IMR-90 (cell line): ENCODE measurements around the gene CPAMD8. TPM values are rescaled to one million over a fixed set of nuclear protein-coding genes. Genes with fewer than 3 reads are reported as not detected.

ENCODE experiments used
- ATAC-seq: fragments of 200-7000 bp; cut with Tn5 transposase; 2 replicates; pipeline ENCODE4 v1.9.1; 2020; ENCODE audit warnings: low read depth, mild to moderate bottlenecking, moderate library complexity
- BruUV-seq: library from RNA; stranded (reverse); fragments of 400-500 nt; replicated peaks from 2 replicates; lab custom pipeline; 2021; lab: Mats Ljungman, UMichigan
- CTCF ChIA-PET: fragments of 300-600 bp; formaldehyde crosslinking; extraction: SDS; loops from one replicate; lab custom pipeline; 2021; ENCODE audit warnings: antibody characterized with exemption; lab: Yijun Ruan, JAX
- POLR2A ChIA-PET: fragments of 300-600 bp; sonication (Branson Sonifier 250); formaldehyde crosslinking; loops from one replicate; lab custom pipeline; 2022; ENCODE audit warnings: antibody characterized with exemption; ENCODE audit not compliant: unreplicated experiment; lab: Charles Lee
- DNase-seq: peaks from one replicate; pipeline ENCODE4 v3.0.0; 2013
- H2AFZ ChIP-seq: replicated peaks from 2 replicates; pipeline ENCODE3; 2013; ENCODE audit warnings: low read length, mild to moderate bottlenecking; ENCODE audit not compliant: poor library complexity
- H2AK5ac ChIP-seq: 2 replicates; pipeline ENCODE4 v1.6.1; 2013; ENCODE audit warnings: low read depth, low read length, inconsistent platforms
- H2AK9ac ChIP-seq: replicated peaks from 2 replicates; pipeline ENCODE3; 2013; ENCODE audit warnings: mild to moderate bottlenecking, low read depth, low read length, moderate library complexity; ENCODE audit not compliant: poor library complexity
- H2BK120ac ChIP-seq: 2 replicates; pipeline ENCODE4 v1.6.1; 2013; ENCODE audit warnings: low read depth, low read length, inconsistent platforms
- H2BK15ac ChIP-seq: 3 replicates; pipeline ENCODE4 v1.6.1; 2013; ENCODE audit warnings: low read depth, low read length, inconsistent platforms
- H2BK20ac ChIP-seq: 2 replicates; pipeline ENCODE4 v1.6.1; 2013; ENCODE audit warnings: low read depth, mild to moderate bottlenecking, inconsistent platforms, low read length, moderate library complexity
- H2BK5ac ChIP-seq: 2 replicates; pipeline ENCODE4 v1.6.1; 2013; ENCODE audit warnings: mild to moderate bottlenecking, low read depth, low read length, inconsistent platforms; ENCODE audit not compliant: poor library complexity, severe bottlenecking
- H3K14ac ChIP-seq: replicated peaks from 2 replicates; pipeline ENCODE4 v1.6.1; 2013; ENCODE audit warnings: low read depth, low read length, inconsistent platforms
- H3K18ac ChIP-seq: 2 replicates; pipeline ENCODE4 v1.6.1; 2013; ENCODE audit warnings: low read depth, low read length, control low read depth
- H3K23ac ChIP-seq: 2 replicates; pipeline ENCODE4 v1.6.1; 2013; ENCODE audit warnings: low read depth, low read length, inconsistent platforms
- H3K27ac ChIP-seq: 2 replicates; pipeline ENCODE4 v1.5.1; 2013; ENCODE audit warnings: mild to moderate bottlenecking, control low read depth, low read length; ENCODE audit not compliant: insufficient read depth
- H3K27me3 ChIP-seq: 2 replicates; pipeline ENCODE4 v1.6.1; 2013; ENCODE audit warnings: low read length; ENCODE audit not compliant: control insufficient read depth, insufficient read depth
- H3K36me3 ChIP-seq: 2 replicates; pipeline ENCODE4 v1.6.1; 2013; ENCODE audit warnings: low read length, mixed read lengths; ENCODE audit not compliant: control insufficient read depth, insufficient read depth
- H3K4ac ChIP-seq: 2 replicates; pipeline ENCODE4 v1.6.1; 2013; ENCODE audit warnings: low read depth, low read length, inconsistent platforms
- H3K4me1 ChIP-seq: 2 replicates; pipeline ENCODE4 v1.6.1; 2013; ENCODE audit warnings: low read length, mixed read lengths; ENCODE audit not compliant: control insufficient read depth, insufficient read depth
- H3K4me2 ChIP-seq: 2 replicates; pipeline ENCODE4 v1.6.1; 2013; ENCODE audit warnings: low read depth, mild to moderate bottlenecking, control low read depth, low read length, moderate library complexity
- H3K4me3 ChIP-seq: 2 replicates; pipeline ENCODE4 v1.5.1; 2013; ENCODE audit warnings: low read depth, mild to moderate bottlenecking, control low read depth, low read length, moderate library complexity; ENCODE audit not compliant: insufficient read depth
- H3K56ac ChIP-seq: 2 replicates; pipeline ENCODE4 v1.6.1; 2013; ENCODE audit warnings: low read length, inconsistent platforms; ENCODE audit not compliant: insufficient read depth; ENCODE audit errors: extremely low read depth
- H3K79me1 ChIP-seq, 2 experiments: 2 replicates each; pipeline ENCODE4 v1.6.1; 2013; ENCODE audit warnings: low read length in 2 of 2, inconsistent platforms in 1 of 2, low read depth in 1 of 2
- H3K9ac ChIP-seq: 2 replicates; pipeline ENCODE4 v1.6.1; 2013; ENCODE audit warnings: low read depth, low read length, control low read depth
- H3K9me1 ChIP-seq: 2 replicates; pipeline ENCODE4 v1.6.1; 2013; ENCODE audit warnings: low read length, inconsistent platforms; ENCODE audit not compliant: insufficient read depth
- H3K9me3 ChIP-seq: 2 replicates; pipeline ENCODE4 v1.6.1; 2013; ENCODE audit warnings: low read length; ENCODE audit not compliant: control insufficient read depth, insufficient read depth
- H4K20me1 ChIP-seq: 2 replicates; pipeline ENCODE4 v1.6.1; 2013; ENCODE audit warnings: low read length, inconsistent platforms; ENCODE audit not compliant: insufficient read depth
- H4K5ac ChIP-seq: 2 replicates; pipeline ENCODE4 v1.6.1; 2013; ENCODE audit warnings: mild to moderate bottlenecking, low read depth, low read length, control low read depth
- H4K8ac ChIP-seq, 2 experiments: 2 replicates each; pipeline ENCODE4 v1.6.1; 2013; ENCODE audit warnings: low read depth in 2 of 2, low read length in 2 of 2, control low read depth in 1 of 2, inconsistent platforms in 1 of 2
- H4K91ac ChIP-seq: 2 replicates; pipeline ENCODE4 v1.6.1; 2013; ENCODE audit warnings: low read depth, low read length, inconsistent platforms; ENCODE audit not compliant: insufficient read depth
- BHLHE40 ChIP-seq: fragments of 150-350 bp; IDR thresholded peaks from 2 replicates; pipeline ENCODE4 v1.6.1; 2016; ENCODE audit warnings: mild to moderate bottlenecking, low read depth, low read length
- CEBPB ChIP-seq: IDR thresholded peaks from 2 replicates; pipeline ENCODE4 v1.6.1; 2012; ENCODE audit warnings: low read depth, low read length, improper control_type of control experiment
- CHD1 ChIP-seq: IDR thresholded peaks from 2 replicates; pipeline ENCODE4 v1.6.1; 2012; ENCODE audit warnings: low read depth, low read length, improper control_type of control experiment
- CTCF ChIP-seq: conservative IDR thresholded peaks from 2 replicates; pipeline ENCODE4 v1.5.1; 2012; ENCODE audit warnings: mild to moderate bottlenecking, low read depth, low read length, improper control_type of control experiment
- ELK1 ChIP-seq: fragments of 150-350 bp; IDR thresholded peaks from 2 replicates; pipeline ENCODE4 v1.6.1; 2016; ENCODE audit warnings: low read depth, mild to moderate bottlenecking, low read length, moderate library complexity, borderline replicate concordance
- FOS ChIP-seq: fragments of 150-350 bp; IDR thresholded peaks from 2 replicates; pipeline ENCODE4 v1.6.1; 2016; ENCODE audit warnings: low read depth, low read length
- MAFK ChIP-seq: IDR thresholded peaks from 2 replicates; pipeline ENCODE4 v1.6.1; 2012; ENCODE audit warnings: low read depth, low read length, improper control_type of control experiment
- MAZ ChIP-seq: IDR thresholded peaks from 2 replicates; pipeline ENCODE4 v1.6.1; 2012; ENCODE audit warnings: low read depth, mild to moderate bottlenecking, low read length, improper control_type of control experiment, moderate library complexity, borderline replicate concordance
- MXI1 ChIP-seq: IDR thresholded peaks from 2 replicates; pipeline ENCODE4 v1.6.1; 2012; ENCODE audit warnings: low read depth, mild to moderate bottlenecking, low read length, moderate library complexity, borderline replicate concordance
- NFE2L2 ChIP-seq: fragments of 150-350 bp; IDR thresholded peaks from 2 replicates; pipeline ENCODE4 v1.6.1; 2016; ENCODE audit warnings: low read depth, mild to moderate bottlenecking, low read length
- POLR2A ChIP-seq: IDR thresholded peaks from 2 replicates; pipeline ENCODE4 v1.6.1; 2012; ENCODE audit warnings: mild to moderate bottlenecking, low read depth, low read length
- RAD21 ChIP-seq: IDR thresholded peaks from 2 replicates; pipeline ENCODE4 v1.6.1; 2012; ENCODE audit warnings: low read length, improper control_type of control experiment
- RCOR1 ChIP-seq: IDR thresholded peaks from 2 replicates; pipeline ENCODE4 v1.6.1; 2012; ENCODE audit warnings: mild to moderate bottlenecking, low read length, improper control_type of control experiment; ENCODE audit not compliant: insufficient replicate concordance
- RFX5 ChIP-seq: IDR thresholded peaks from 2 replicates; pipeline ENCODE4 v1.8.0; 2012; ENCODE audit warnings: low read depth, mild to moderate bottlenecking, low read length, moderate library complexity
- SMC3 ChIP-seq: fragments of 150-350 bp; IDR thresholded peaks from 2 replicates; pipeline ENCODE4 v1.6.1; 2016; ENCODE audit warnings: low read depth, mild to moderate bottlenecking, antibody characterized with exemption, low read length, moderate library complexity
- USF2 ChIP-seq: fragments of 150-350 bp; IDR thresholded peaks from 2 replicates; pipeline ENCODE4 v1.6.1; 2017; ENCODE audit warnings: mild to moderate bottlenecking, antibody characterized with exemption, low read length, low read depth
- WGBS, 2 experiments: methylation state at CpG; one replicate each; pipeline versions ENCODE4 v1.1.5 to v1.1.7; 2013; ENCODE audit warnings: missing lambda C conversion rate in 2 of 2; ENCODE audit not compliant: insufficient read length in 1 of 2; ENCODE audit errors: extremely low coverage in 2 of 2; 5-methylcytosine and 5-hydroxymethylcytosine counted together
- dilution Hi-C: fragments of 300-500 bp; cut with HindIII; formaldehyde crosslinking; loops from one replicate; pipeline ENCODE4 v1.14.3; 2018; ENCODE audit warnings: low sequenced_read_pairs; ENCODE audit not compliant: unreplicated experiment
- in situ Hi-C: fragments of 300-500 bp; cut with MboI; formaldehyde crosslinking; loops from 3 replicates; pipeline ENCODE4 v1.14.3; 2019; ENCODE audit warnings: low sequenced_read_pairs, inconsistent platforms, mixed read lengths
- intact Hi-C: fragments of 100-400 bp; cut with micrococcal nuclease; formaldehyde crosslinking; loops from 2 replicates; pipeline ENCODE4 v1.10.0; 2022
- polyA plus RNA-seq, 3 experiments: library from polyadenylated mRNA; depleted of rRNA; stranded (reverse); fragments of >200 nt; gene quantifications; 2 replicates each; pipeline ENCODE4 v1.2.3, GENCODE V29; 2012; ENCODE audit warnings: low replicate concordance in 1 of 3
- total RNA-seq: library from RNA; depleted of rRNA; stranded (reverse); fragments of >200 nt; gene quantifications from 2 replicates; pipeline ENCODE4 v1.2.3, GENCODE V29; 2012

Gene CPAMD8
- total and polyA plus RNA-seq, 2 of the 4 experiments (the other 2 are of a cell fraction), result 0.36 to 0.79 TPM

- ChIA-PET CTCF (no interaction called here), POLR2A (no interaction called here)
- in situ Hi-C loops (no loop called here), intact Hi-C loops (no loop called here), dilution Hi-C loops (no loop called here)
- H3K27ac ChIP-seq, result no peak overlapping the region
- H2BK120ac ChIP-seq, result no peak overlapping the region
- no peak overlapping the region for H4K8ac ChIP-seq
- H3K56ac ChIP-seq, result no peak overlapping the region
- no peak overlapping the region for H4K91ac ChIP-seq
- no TSS peak for BruUV-seq
- H3K4ac ChIP-seq, result no peak overlapping the region
- ATAC-seq, result no peak
- H2BK15ac ChIP-seq, result no peak overlapping the region
- no peak overlapping the region for H2AK5ac ChIP-seq
- no CpG with 5 or more reads among the region's 5 CpGs for WGBS, 2 experiments
- no peaks in the 10 kb centered on the region for H3K27me3 ChIP-seq
- H2AFZ ChIP-seq, result no peak overlapping the region
- H3K4me1 ChIP-seq, result peaks cover 2% of the 10 kb centered on the region; the same call in 1 of the 2 replicates
- no peak for TF ChIP-seq BHLHE40
- no peak for TF ChIP-seq USF2
- no peak for TF ChIP-seq RFX5
- no peak for TF ChIP-seq SMC3
- no peak for TF ChIP-seq CEBPB
- TF ChIP-seq NFE2L2, result no peak
- no peak for TF ChIP-seq POLR2A
- no peak for TF ChIP-seq RAD21
- TF ChIP-seq CHD1, result no peak
- no peak for TF ChIP-seq MXI1
- TF ChIP-seq RCOR1, result no peak
- TF ChIP-seq CTCF, result no peak
- no peak for TF ChIP-seq ELK1
- no peak for TF ChIP-seq FOS
- TF ChIP-seq MAZ, result no peak
- no peak for TF ChIP-seq MAFK
- H3K36me3 ChIP-seq, result peaks cover 55% of the 10 kb centered on the region
- no peak overlapping the region for H3K23ac ChIP-seq
- H4K20me1 ChIP-seq, result no peaks in the 10 kb centered on the region
- peaks cover 8 to 23% of the 10 kb centered on the region in 2 experiments; a peak in 3 of 4 replicates for H3K79me1 ChIP-seq
- no peak overlapping the region for H2BK5ac ChIP-seq
- no peak overlapping the region for H3K4me3 ChIP-seq
- H3K18ac ChIP-seq, result no peak overlapping the region
- H2AK9ac ChIP-seq, result no peak overlapping the region
- no peak overlapping the region for H3K14ac ChIP-seq
- H4K5ac ChIP-seq, result no peak overlapping the region
- H3K9ac ChIP-seq, result no peak overlapping the region
- H3K4me2 ChIP-seq, result no peak overlapping the region
- H3K9me1 ChIP-seq, result peaks cover 3% of the 10 kb centered on the region; the same call in 1 of the 2 replicates
- H2BK20ac ChIP-seq, result no peak overlapping the region
- DNase-seq, result no peak
- no peaks in the 10 kb centered on the region for H3K9me3 ChIP-seq
Observed at GRCh38 chr19:16861834-16862233, 164.8 kb downstream of the CPAMD8 start.
